Islet precursor cell (in vitro differentiated cells): ENCODE data around the gene TTPAL.
A peak's percentile ranks its signal among the peaks of the same experiment; 100 is the strongest.

Experiments
- DNase-seq: peaks from one replicate; pipeline ENCODE4 v3.0.0-alpha.2; 2018

Gene TTPAL

GRCh38 chr20:44475694-44476560 is at the start of gene TTPAL:
TTPAL (plus strand) TSS chr20:44475874; CDS start chr20:44480000, 4,126 bp downstream.
- DNase-seq = peak; percentile 95

- DNase-seq = no peak
Measured at GRCh38 chr20:44425923-44426322, 49.8 kb upstream of the TTPAL start.

GRCh38 chr20:44426879-44427790 is 48.5 kb upstream of the TTPAL start:
- DNase-seq = no peak

- DNase-seq = no peak
Measured at GRCh38 chr20:44427804-44428173, 47.9 kb upstream of the TTPAL start.

- no peak for DNase-seq
Measured at GRCh38 chr20:44428174-44429016, 47.3 kb upstream of the TTPAL start.

GRCh38 chr20:44429017-44429339 is 46.7 kb upstream of the TTPAL start:
- no peak for DNase-seq

GRCh38 chr20:44429419-44430269 is 46.0 kb upstream of the TTPAL start:
- DNase-seq = no peak

GRCh38 chr20:44430270-44431065 is 45.2 kb upstream of the TTPAL start:
- no peak for DNase-seq

GRCh38 chr20:44431118-44431501 is 44.6 kb upstream of the TTPAL start:
- DNase-seq = no peak

GRCh38 chr20:44431502-44432234 is 44.0 kb upstream of the TTPAL start:
- no peak for DNase-seq

GRCh38 chr20:44432618-44433577 is 42.8 kb upstream of the TTPAL start:
- no peak for DNase-seq

GRCh38 chr20:44433751-44434538 is 41.7 kb upstream of the TTPAL start:
- no peak for DNase-seq

GRCh38 chr20:44435630-44436335 is 39.9 kb upstream of the TTPAL start:
- no peak for DNase-seq

GRCh38 chr20:44436393-44436792 is 39.3 kb upstream of the TTPAL start:
- no peak for DNase-seq

- no peak for DNase-seq
Measured at GRCh38 chr20:44437497-44437896, 38.2 kb upstream of the TTPAL start.

- no peak for DNase-seq
Measured at GRCh38 chr20:44438782-44439181, 36.9 kb upstream of the TTPAL start.

- no peak for DNase-seq
Measured at GRCh38 chr20:44439318-44439717, 36.4 kb upstream of the TTPAL start.
